Cerebellar nuclear complex (tissue), 1 donor: ENCODE data around the gene SLC35F2.
"Not testable (repeated sequence)": the region's sequence is repeated elsewhere in the genome, so short reads cannot be mapped to it uniquely, and the experiment has no call there.

Experiments used
- DNase-seq, 2 experiments: peaks; one replicate each; lab custom pipeline; 2025; lab: John Stamatoyannopoulos, UW

Gene SLC35F2

GRCh38 chr11:107858217-107859070 is at the start of gene SLC35F2:
Gene SLC35F2 (minus strand): TSS chr11:107858787. CDS start chr11:107858767, 20 bp downstream.
- DNase-seq = no peak

DNA sequence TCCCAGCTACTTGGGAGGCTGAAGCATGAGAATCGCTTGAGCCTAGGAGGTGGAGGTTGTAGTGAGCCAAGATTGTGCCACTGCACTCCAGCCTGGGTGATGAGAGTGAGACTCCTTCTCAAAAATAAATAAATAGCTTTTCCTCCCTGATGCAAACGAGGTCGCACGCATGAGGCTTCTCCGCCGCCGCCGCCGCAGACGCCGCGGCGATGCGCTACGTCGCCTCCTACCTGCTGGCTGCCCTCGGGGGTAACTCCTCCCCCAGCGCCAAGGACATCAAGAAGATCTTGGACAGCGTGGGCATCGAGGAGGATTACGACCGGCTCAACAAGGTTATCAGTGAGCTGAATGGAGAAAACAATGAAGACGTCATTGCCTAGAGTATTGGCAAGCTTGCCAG is 49.6 kb upstream of the SLC35F2 start:
- no peak for DNase-seq

DNA sequence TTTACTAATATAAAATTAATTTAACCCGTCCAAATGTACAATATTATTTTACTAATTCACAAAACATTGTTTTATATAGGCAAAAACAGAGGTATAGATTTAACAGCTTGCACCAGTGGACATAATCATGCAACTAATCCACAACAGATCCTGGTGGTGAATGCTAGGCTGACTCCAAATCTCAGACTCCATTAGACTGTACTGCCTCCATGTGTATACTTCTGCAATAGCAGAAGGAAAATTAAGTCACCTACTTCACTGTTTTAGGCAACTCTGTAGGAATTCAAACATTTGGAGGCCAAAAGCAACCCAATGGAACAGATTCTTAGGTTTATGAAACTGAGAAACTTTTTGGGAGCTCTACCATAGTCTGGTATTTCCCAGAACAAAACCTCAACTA is 39.7 kb upstream of the SLC35F2 start:
- DNase-seq = no peak

- DNase-seq = no peak
Observed at GRCh38 chr11:107882095-107882820, 23.7 kb upstream of the SLC35F2 start.

GRCh38 chr11:107881471-107881870 is 22.9 kb upstream of the SLC35F2 start:
- DNase-seq = not testable (repeated sequence)

DNA sequence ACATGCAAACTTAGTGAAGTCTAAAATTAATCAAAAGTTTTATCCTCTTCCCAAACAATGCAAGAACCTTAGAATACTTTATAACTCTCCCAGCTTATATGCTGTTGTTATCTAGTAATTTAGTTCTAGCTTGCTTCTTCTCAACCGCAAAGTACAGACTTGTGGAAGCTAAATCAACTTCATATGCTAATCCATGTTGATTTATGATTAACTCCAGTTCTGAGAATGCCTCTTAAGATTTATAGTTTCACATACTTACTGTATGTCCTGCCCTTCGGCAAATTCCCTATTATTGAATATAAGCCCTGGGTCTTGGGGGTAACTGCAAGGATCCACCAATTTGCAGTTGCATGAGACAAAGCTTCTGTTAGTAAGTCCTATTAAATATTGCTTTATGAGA is 17.6 kb upstream of the SLC35F2 start:
- no peak for DNase-seq

DNA sequence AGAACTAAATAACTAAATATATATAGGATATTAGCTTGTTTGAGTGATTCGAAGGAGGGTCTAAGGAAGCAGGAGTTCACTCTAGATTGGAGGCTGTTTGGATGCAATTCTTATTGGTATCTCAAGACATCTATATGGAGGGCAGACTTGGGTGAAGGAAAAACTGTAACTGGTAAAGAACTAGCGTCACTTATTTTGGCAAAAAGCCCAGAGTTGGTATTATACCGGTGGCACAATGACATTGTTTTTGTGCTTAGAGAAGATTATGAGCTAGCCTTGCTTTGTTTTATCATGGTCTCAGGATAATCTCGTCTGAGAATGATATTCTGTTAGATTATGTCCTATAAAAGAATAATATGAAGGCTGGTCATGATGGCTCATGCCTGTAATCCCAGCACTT is 6.0 kb upstream of the SLC35F2 start:
- no peak for DNase-seq

DNA sequence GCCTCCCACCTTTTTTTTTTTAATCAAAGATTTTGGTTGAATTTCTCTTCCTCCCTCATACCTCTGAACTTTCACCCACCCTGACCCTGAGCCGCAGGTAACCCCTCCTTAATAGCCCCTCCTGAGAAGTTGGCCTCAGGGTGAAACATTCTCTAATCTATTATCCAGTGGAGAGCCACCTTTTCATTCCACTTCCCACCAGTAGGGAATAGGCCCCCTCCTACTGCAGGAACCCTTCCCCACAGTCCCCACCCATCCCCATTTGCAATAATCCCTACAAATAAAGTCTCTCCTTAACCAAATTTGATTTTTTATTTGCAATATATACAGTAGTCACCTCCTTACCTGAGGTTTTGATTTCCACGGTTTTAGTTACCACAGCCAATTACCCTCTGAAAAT is 2.1 kb upstream of the SLC35F2 start:
- no peak for DNase-seq

- not testable (repeated sequence) for DNase-seq
Observed at GRCh38 chr11:107860240-107860620, 1.6 kb upstream of the SLC35F2 start.

- DNase-seq = no peak
Observed at GRCh38 chr11:107859459-107860239, 1.1 kb upstream of the SLC35F2 start.

DNA sequence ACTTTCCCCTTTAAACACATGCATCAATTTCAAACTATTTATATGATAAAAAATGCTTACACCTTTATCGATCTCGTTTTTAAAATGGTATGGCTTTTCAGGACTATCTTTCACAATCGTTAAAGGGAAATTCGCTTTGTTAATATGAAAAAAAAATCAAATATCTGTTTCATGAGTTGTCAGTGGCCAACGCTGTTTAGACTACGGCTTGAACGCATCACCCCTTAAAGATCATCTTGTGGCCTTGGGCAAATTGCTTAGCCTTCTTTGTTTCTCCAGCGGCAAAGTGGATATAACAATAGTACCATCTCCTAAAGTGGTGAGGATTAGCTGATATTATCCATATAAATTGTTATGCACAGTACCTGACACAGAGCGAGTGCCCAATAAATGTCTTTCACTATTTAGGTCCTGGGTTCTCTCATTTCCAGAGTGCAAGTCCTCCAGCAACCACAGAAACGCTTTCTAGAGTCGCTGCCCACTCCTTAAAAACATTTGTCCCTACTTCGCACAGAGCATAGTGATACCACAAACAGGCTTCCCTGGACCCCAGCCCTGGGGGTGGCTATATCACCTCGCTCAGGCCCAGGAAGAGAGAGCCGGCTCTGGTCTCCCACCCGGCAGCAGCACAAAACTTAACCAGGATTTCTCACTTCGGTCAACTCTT is 904 bp downstream of the SLC35F2 start:
- no peak for DNase-seq

DNA sequence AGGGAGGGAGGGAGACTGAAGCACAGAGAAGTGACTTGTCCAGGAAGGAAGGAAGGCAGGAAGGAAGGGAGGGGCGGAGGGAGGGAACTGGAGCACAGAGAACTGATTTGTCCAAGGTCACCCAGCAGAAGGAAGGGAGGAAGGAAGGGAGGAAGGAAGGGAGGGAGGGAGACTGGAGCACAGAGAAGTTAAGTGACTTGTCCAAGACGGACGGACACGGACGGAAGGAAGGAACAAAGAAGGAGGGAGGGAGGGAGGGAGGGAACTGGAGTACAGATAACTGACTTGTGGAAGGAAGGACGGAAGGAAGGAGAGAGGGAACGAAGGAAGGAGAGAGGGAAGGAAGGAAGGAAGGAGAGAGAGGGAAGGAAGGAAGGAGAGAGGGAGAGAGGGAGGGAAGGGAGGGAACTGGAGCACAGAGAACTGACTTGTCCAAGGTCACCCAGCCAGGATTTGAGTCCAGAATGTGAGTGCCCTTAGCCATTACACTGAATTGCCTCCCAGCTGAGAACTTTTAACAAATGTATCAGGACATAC is 1.5 kb downstream of the SLC35F2 start:
- no peak for DNase-seq

- no peak for DNase-seq
Observed at GRCh38 chr11:107856180-107856980, 2.2 kb downstream of the SLC35F2 start.

DNA sequence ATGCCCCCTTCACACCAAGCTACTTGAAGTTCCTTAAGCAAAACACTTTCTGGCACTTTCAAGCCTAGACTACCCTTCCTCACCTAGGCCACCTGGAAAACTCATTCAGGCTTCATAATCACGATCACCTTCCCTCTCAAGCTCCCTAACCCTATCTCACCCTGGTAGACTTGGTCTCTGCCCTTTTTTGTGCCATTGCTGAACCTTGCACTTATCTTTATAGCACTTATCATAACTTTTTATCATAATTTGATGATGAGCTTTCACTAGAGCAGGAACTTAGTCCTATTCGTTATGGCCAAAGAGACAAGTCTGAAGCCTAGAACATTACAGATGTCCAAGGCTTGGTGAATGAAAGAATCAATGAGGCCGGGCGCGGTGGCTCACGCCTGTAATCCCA is 5.5 kb downstream of the SLC35F2 start:
- DNase-seq = no peak

DNA sequence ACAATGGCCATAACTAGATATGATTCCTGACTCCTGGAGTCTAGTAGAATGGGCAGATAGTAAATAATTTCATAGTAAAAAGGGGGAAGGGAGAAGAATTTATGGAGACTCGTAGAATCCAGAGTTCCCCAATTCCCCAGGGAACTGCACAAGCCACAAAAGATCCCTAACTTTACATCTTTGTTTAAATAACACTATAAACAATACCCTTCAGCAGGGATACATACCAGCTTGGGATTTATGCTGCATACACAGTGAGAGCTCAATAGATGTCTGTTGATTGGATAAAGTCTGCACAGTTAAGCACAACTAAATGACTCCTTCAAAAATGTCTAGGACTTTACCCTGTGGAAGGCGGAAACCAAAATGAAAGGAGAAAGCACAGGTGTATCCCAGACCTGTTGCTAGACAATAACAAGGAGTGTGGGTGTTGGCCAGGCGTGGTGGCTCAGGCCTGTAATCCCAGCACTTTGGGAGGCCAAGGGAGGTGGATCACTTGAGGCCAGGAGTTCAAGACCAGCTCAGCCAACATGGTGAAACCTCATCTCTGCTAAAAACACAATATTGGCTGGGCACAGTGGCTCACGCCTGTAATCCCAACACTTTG is 6.8 kb downstream of the SLC35F2 start:
- no peak for DNase-seq

GRCh38 chr11:107849790-107850189 is 8.8 kb downstream of the SLC35F2 start:
- DNase-seq = no peak

- DNase-seq = no peak
Observed at GRCh38 chr11:107848345-107848744, 10.2 kb downstream of the SLC35F2 start.

- no peak for DNase-seq
Observed at GRCh38 chr11:107847184-107847583, 11.4 kb downstream of the SLC35F2 start.

DNA sequence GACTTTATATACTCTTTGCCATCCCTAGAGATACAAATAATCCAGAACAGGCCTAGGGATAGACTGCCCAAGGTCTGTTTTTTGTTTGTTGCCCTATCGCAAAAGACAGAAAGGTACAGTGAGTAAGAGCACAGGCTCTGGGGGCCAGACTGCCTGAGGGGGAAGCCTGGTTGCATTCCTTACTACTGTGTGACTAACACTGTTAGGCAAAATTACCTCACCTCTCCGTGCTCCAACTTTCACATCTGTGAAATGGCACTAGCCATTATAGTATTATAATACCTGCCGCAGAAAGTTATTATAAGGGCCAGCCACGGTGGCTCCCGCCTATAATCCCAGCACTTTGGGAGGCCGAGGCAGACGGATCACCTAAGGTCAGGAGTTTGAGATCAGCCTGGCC is 14.5 kb downstream of the SLC35F2 start:
- DNase-seq = no peak

DNA sequence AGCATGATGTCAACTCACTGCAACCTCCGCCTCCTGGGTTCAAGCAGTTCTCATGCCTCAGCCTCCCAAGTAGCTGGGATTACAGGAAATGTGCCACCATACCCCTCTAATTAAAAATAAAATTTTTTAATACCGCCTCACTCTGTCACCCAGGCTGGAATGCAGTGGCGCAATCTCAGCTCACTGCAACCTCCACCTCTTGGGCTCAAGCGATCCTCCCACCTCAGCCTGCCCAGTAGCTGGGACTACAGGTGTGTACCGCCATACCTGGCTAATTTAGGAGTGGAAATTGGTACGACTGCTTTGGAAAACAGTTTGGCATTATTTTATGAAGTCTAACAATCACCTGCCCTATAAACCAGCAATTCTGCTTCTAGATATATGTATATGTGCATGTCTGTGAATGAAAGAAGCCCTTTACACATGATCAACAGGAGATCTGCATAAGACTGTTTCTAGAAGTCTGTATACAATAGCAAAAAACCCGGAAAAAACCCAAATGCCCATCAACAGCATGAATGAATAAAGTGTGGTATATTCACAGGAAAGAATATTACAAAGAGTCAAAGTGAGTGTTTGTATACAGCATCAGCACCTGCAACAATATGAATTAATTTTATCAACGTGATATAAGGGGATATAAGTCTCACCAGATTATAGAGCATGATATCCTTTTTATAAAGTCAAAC is 16.0 kb downstream of the SLC35F2 start:
- no peak for DNase-seq
